Astrocyte of the spinal cord (primary cell): ENCODE measurements around the gene COPS3.

Experiments
- DNase-seq: peaks from one replicate; pipeline ENCODE4 v3.0.0; 2011; ENCODE audit warnings: low read depth, low spot score
- H3K4me3 ChIP-seq: 2 replicates; pipeline ENCODE4 v1.5.1; 2011; ENCODE audit warnings: low read depth, mild to moderate bottlenecking, low read length, moderate library complexity
- CTCF ChIP-seq: IDR thresholded peaks from 2 replicates; pipeline ENCODE4 v1.5.1; 2012; ENCODE audit warnings: low read depth, mild to moderate bottlenecking, low read length, inconsistent platforms
- in situ Hi-C: cut with HindIII; loops from 2 replicates; pipeline ENCODE4 v1.10.0; 2017; ENCODE audit warnings: low sequenced_read_pairs

Gene COPS3

GRCh38 chr17:17243163-17243562, 37.9 kb downstream of the COPS3 start:
- in situ Hi-C loops = no loop called here
- TF ChIP-seq CTCF = no peak
- no peak for DNase-seq
- H3K4me3 ChIP-seq = no peak overlapping the region

- H3K4me3 ChIP-seq = no peak overlapping the region
- DNase-seq = no peak
- no peak for TF ChIP-seq CTCF
- in situ Hi-C loops = no loop called here
Observed at GRCh38 chr17:17242246-17242645, 38.8 kb downstream of the COPS3 start.

- no peak for TF ChIP-seq CTCF
- no peak overlapping the region for H3K4me3 ChIP-seq
- no peak for DNase-seq
- in situ Hi-C loops = no loop called here
Observed at GRCh38 chr17:17241656-17242055, 39.4 kb downstream of the COPS3 start.

GRCh38 chr17:17239832-17240231, 41.2 kb downstream of the COPS3 start:
- TF ChIP-seq CTCF = no peak
- no peak for DNase-seq
- H3K4me3 ChIP-seq = no peak overlapping the region
- in situ Hi-C loops = no loop called here

- in situ Hi-C loops = no loop called here
- TF ChIP-seq CTCF = no peak
- peak within 1 kb of the TSS; percentile 99 for H3K4me3 ChIP-seq
- peak; percentile 95 for DNase-seq
Observed at GRCh38 chr17:17237026-17237799, 43.8 kb downstream of the COPS3 start, which contains the start of gene FLCN. Gene FLCN (minus strand): TSS chr17:17237168. CDS start chr17:17228137, 9,031 bp downstream.

GRCh38 chr17:17236295-17237025, 44.6 kb downstream of the COPS3 start:
- no peak for TF ChIP-seq CTCF
- in situ Hi-C loops = no loop called here
- peak overlapping the region; percentile 99 for H3K4me3 ChIP-seq
- DNase-seq = peak; percentile 33
